ENCODE measurements around the gene SVIL.
A peak's percentile ranks its signal among the peaks of the same experiment; 100 is the strongest.
"Not testable (repeated sequence)": the region's sequence is repeated elsewhere in the genome, so short reads cannot be mapped to it uniquely, and the experiment has no call there.

Gene SVIL

DNA sequence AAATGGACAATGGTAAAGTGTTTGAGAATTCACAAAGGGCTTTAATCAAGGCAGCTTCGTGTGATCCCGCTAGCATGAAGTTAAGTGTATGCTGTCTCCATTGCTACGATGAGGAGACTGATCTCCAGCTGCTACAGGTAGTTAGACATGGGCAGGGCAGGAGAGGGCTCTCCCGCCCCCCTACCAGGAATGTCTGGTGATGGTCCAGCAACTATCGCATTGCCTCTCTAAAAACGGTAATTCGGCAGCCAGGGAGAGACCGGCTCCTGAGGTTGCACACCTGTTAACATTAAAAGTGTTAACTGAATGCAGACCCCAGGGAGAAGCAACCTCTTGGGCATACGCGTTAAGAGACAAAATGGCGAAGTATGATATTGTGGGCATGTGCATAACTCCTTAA is 37.9 kb downstream of the SVIL start:
- no peak for DNase-seq

GRCh38 chr10:29596356-29596755 is 38.4 kb downstream of the SVIL start:
- DNase-seq: no peak

- DNase-seq: no peak
Measured at GRCh38 chr10:29595636-29596225, 39.0 kb downstream of the SVIL start.

- no peak for DNase-seq
Measured at GRCh38 chr10:29595146-29595545, 39.6 kb downstream of the SVIL start.

- DNase-seq: no peak
Measured at GRCh38 chr10:29591651-29591968, 43.2 kb downstream of the SVIL start.

DNA sequence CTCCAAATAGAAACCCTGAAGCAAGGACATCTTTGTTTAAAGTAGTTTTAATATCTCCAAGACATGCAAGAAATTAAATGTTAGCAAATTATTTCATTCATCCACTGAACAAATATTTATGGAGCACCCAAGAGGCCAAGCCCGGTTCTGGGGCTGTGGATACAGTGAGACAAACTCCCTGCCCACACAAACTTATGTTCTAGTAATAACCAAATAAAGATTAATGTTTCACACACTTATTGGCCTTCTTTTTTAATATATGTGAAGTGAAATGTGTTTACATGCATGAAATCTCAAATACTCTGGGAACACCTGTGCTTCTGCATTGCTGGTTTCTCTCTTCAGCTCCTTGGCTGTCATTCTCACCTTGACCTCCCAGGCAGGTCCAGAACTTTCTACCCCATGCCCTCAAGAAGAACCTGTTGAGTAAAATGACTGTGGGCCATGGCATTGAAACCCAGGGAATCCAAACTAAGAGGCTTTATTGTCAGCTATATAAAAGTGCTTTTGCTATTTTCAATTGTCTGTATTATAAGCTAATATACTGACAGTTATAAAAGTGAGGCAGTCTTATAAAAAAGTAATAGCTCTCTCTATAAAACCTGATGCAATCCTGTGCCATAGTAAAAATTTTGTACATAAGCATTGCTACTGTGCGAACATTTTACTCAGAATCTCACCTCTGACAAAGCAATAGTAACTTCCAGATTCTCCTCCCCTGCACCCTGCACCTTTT is 43.7 kb downstream of the SVIL start:
- DNase-seq: no peak

- DNase-seq: no peak
Measured at GRCh38 chr10:29588629-29589421, 45.9 kb downstream of the SVIL start.

DNA sequence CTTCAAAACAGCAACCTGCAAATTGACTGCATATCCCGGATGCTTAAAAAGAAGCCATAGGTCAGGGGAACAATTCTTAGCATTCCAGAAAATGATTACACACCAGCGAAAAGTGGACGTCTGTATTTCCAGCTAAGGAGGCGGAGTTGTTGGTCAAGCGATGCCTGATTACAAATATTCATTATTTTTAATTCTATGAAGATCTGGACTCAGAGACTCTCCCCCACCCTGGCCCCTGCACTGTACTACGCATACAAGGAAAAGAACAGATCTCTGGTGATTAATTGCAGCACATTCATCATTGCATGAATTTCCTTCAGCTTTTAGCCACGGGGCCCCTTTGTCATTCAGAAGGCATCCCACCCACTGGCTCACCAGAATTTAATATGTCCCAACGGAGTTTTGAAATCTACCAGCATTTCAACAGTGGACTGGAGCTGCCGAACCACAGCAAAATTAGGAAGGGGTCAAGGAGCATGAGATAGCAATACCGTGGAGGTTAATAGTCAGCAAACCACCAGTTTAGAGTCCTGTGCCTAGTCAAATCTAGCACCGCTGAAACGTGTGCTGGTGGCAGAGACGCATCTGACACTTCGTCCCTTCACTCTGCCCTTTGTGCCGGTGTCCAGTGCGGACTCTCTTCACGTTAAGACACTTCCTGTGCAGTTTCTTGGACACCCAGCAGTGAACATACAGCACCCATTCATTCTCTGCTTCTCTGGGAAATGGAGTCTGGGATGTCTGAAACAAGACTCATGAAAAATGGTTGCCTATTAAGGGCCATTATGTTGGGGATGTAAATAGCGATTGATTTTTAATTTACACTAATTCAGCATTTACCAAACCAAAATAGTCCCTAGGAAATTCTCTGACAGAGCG is 46.8 kb downstream of the SVIL start:
- DNase-seq: not testable (repeated sequence)

DNA sequence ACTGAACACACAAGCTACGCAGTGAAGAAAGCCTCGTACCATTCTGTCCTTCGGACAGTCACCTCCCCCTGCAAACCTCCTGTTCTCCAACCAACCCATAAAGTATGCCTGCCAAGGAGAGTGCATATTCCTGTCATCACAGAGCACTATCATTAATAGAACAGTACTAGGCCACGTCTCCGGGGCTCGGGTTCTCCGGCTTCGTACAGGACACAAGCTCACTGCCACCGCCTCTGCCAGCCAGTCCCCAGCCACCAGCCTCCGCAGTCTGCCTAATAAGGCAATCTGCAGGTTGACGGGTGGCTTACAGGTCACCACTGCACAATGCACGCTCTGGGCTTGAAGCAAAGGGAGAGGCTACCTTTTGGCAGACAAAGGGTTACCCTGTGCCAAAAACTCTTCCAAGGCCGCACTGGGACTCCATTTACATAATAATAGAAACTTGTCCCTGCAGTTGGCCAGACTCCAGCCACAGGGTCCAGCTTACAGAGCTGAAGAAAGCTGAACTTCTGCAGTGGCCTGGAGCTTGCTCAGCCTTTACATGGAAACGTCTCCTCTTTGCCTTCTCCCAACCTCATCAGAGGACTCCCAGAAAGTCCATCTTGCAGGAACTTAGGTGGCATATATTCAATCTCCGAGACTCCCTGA is 47.5 kb downstream of the SVIL start:
- DNase-seq: not testable (repeated sequence)

DNA sequence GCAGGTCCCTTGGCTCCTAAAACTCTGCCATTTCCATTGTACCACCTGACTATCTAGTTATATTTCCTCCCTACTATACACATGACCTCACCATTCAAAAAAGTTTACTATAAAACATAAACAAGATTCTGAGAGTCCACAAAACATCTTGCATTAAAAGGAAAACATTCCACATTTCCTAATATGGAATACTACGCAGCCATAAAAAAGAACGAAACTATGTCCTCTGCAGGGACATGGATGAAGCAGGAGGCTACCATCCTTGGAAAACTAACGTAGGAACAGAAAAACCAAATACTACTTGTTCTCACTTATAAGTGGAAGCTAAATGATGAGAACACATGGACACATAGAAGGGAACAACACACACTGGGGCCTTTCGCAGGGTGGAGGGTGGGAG is 48.3 kb downstream of the SVIL start:
- DNase-seq: no peak

DNA sequence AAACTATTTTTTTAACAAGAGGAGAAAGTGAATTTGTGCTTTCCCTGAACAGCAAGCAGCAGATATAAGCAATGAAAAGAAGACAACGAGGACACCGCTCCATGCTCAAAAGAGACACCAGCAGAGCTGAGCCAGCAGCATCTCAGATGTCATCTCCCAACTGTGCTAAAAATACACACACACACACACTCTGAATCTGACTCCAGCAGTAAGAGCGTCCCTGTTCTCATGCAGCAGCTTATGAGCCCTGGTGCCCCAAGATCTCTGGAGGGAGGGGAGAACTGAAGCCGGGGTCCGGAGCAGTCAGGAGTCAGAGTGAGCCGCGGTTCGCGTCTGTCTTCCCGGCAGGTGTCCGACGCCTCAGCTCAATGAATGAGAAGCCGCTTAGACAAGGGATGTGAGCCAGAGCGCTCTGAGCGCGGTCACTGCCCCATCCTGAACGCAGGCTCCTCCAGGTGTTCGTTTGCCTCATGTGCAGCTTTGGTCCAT is 49.2 kb downstream of the SVIL start:
- peak in 1 of 2 experiments; percentile 17 for DNase-seq

DNA sequence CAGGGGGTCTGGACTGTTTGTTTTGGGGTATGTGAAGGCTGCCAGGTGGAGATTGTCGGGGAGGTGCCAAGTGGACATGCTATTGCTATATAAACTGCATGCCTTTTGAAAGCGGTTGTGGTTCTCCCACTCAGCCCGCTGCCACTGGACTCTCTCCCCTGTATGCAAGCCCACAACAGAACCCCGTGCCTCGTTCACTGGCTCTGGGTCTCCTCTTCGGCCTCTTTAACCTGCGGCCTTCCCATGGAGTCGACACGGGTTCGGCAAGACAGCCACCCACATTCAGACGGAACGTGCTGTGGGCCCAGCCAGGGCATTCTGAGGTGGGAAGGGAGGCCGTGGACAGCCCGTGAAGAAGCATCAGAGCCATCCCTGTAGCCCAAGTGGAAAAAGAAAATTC is 50.3 kb downstream of the SVIL start:
- no peak for DNase-seq

- no peak for DNase-seq
Measured at GRCh38 chr10:29583674-29584073, 51.1 kb downstream of the SVIL start.

GRCh38 chr10:29582769-29583168 is 52.0 kb downstream of the SVIL start:
- not testable (repeated sequence) for DNase-seq

DNA sequence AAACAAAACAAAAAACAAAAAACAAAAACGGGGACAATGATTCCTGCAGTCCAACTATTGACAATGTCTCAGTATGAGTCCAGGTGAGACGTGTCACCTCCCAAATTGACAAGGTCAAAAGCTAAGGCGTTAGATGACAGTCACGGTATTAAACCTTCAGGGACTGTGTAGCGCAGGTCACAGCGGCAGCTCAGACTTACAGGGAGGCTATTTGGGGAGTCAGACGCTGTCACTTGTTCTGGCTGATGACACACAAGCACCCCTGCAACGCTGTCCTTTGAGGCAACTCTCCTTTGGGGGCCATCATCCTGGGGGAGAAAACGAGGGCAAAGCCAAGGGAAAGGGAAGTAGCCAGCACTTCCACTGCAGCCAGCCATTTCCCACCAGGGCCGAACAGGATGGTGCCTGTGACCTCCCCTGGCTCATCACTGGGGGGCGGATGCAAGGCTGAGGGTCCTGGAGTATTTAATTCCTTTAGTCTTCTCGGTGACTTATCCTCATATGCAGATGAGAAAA is 55.3 kb downstream of the SVIL start:
- no peak for DNase-seq

- no peak for DNase-seq
Measured at GRCh38 chr10:29578457-29578856, 56.3 kb downstream of the SVIL start.

DNA sequence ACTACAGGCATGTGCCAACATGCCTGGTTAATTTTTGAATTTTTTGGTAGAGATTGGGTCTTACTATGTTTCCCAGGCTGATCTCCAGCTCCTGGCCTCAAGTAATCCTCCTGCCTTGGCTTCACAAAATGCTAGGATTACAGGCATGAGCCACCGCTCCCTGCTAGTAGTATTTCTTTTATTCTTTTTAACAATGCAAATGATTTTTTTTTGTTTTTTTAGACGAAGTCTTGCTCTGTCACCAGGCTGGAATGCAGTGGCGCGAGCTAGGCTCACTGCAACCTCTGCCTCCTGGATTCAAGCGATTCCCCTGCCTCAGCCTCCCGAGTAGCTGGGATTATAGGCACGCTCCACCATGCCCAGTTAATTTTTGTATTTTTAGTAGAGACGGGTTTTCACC is 58.1 kb downstream of the SVIL start:
- DNase-seq: no peak

GRCh38 chr10:29575098-29575455 is 59.7 kb downstream of the SVIL start:
- DNase-seq: no peak

DNA sequence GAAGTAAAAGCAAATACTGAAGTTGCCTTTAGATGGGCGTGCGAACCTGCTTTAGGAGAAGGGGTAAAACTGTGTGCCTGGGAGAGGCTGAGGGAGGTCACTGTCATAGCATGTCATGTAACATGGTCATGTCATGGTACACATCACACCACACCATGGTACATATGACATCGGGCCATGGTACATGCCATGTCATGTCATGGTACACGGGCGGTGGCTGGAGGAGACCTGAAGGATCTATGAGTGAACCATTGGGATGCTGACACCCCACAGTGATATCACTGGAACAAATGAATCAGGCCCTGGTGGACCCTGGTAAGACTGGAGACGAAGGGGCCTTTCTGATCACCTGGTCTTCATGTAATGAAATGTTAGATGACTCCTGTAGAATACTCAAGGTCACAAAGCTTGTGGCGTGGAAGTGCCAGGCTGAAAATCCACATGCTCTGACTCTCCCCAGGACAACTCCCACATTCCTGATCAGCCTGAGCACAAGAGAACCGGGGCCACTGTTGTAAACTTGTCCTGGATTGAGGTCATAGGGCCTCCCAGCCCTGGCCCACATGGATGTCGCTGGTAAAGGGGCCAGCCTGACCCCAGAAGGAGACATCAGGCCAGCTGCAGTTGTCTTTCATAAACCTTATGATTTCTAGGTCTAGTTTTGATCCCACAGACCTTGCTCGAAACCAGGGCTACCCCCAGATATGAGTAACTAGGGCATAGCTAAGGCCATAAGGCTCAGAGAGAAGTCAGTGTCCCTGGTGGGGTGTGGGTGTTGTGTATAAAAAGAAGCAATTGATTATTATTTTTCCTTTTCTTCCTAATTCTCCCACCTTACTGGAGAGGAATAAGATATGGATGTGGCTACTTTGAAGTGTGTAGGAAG is 60.3 kb downstream of the SVIL start:
- not testable (repeated sequence) for DNase-seq

DNA sequence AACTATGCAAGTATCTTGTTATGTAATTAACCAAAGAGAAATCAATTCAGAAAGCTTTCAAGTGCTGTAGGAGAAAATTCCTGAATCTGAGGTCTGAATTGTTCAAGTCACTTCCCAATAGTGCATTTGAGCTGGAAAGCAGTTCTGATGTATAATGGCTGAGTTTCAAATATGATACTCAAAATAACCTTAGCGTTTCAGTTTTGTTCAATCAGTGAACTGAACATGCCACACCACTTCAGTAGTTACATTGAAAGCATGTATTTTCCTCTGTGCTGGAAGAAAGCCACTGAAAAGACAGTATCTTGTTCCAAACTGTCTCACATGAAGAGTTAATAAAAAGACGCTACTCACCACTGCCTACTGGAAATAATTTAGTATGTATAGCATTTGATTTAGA is 64.5 kb downstream of the SVIL start:
- not testable (repeated sequence) for DNase-seq

DNA sequence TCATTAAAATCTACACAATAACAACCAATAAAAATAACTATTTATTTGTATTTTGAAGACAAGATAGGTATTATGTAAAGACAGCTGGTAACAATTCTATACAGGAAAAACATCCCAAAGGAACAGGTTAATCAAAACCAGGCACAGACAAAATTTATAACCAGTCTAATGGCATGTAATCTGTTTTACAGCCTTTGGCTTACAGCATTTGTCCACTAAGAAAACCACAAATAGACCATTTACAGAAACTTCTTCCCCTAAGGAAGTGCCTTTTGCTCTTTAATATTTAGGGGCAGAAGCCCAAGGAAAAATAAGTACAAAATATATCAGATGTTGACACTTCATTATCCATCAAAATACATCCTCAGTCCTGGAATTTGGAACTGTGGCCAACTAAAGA is 65.0 kb downstream of the SVIL start:
- DNase-seq: no peak

All from activated CD4-positive, alpha-beta T cell treated with anti-CD3 and anti-CD28 coated beads, Interleukin-2, amount 50 U/mL, for 48 hours (primary cell).